HG03460 (cell line): Measurements from ENCODE around the gene BLACAT1.

Experiments used
- ATAC-seq: cut with Tn5 transposase; IDR thresholded peaks from one replicate; pipeline ENCODE4 v1.9.1; 2021; ENCODE audit not compliant: unreplicated experiment

BLACAT1 gene

GRCh38 chr1:205456868-205457745 is 1.3 kb upstream of the BLACAT1 start:
- no peak for ATAC-seq

GRCh38 chr1:205456383-205456867 is 580 bp upstream of the BLACAT1 start:
- ATAC-seq = no peak

- no peak for ATAC-seq
Observed at GRCh38 chr1:205454903-205455335, 926 bp downstream of the BLACAT1 start.

GRCh38 chr1:205453466-205453865 is 2.4 kb downstream of the BLACAT1 start:
- no peak for ATAC-seq

- no peak for ATAC-seq
Observed at GRCh38 chr1:205452933-205453332, 2.9 kb downstream of the BLACAT1 start.

GRCh38 chr1:205452364-205452763 is 3.5 kb downstream of the BLACAT1 start:
- no peak for ATAC-seq

- ATAC-seq = no peak
Observed at GRCh38 chr1:205451759-205452164, 4.1 kb downstream of the BLACAT1 start.

- no peak for ATAC-seq
Observed at GRCh38 chr1:205451202-205451601, 4.6 kb downstream of the BLACAT1 start.

- no peak for ATAC-seq
Observed at GRCh38 chr1:205450448-205450847, 5.4 kb downstream of the BLACAT1 start.

- no peak for ATAC-seq
Observed at GRCh38 chr1:205449750-205450443, 5.9 kb downstream of the BLACAT1 start.

- ATAC-seq = no peak
Observed at GRCh38 chr1:205449254-205449749, 6.5 kb downstream of the BLACAT1 start.

GRCh38 chr1:205448540-205449253 is 7.1 kb downstream of the BLACAT1 start:
- no peak for ATAC-seq

- no peak for ATAC-seq
Observed at GRCh38 chr1:205447457-205448341, 8.1 kb downstream of the BLACAT1 start.

GRCh38 chr1:205446828-205447227 is 9.0 kb downstream of the BLACAT1 start:
- ATAC-seq = no peak

GRCh38 chr1:205445646-205445935 is 10.3 kb downstream of the BLACAT1 start:
- ATAC-seq = no peak

- no peak for ATAC-seq
Observed at GRCh38 chr1:205444931-205445645, 10.8 kb downstream of the BLACAT1 start.

GRCh38 chr1:205444300-205444930 is 11.4 kb downstream of the BLACAT1 start:
- no peak for ATAC-seq

- no peak for ATAC-seq
Observed at GRCh38 chr1:205443585-205444299, 12.1 kb downstream of the BLACAT1 start.
